HepG2 (cell line): ENCODE data around the gene EFEMP2. TPM values are rescaled to one million over a fixed set of nuclear protein-coding genes. Genes with fewer than 3 reads are reported as not detected.

ENCODE experiments used
- ATAC-seq: fragments of 200-7000 bp; cut with Tn5 transposase; 3 replicates; pipeline ENCODE4 v1.9.1; 2020; ENCODE audit warnings: mild to moderate bottlenecking, moderate library complexity
- BruUV-seq: library from RNA; stranded (reverse); fragments of 400-500 nt; replicated peaks from 2 replicates; lab custom pipeline; 2021; lab: Mats Ljungman, UMichigan
- CTCF ChIA-PET: fragments of 300-600 bp; formaldehyde crosslinking; extraction: SDS; loops from one replicate; lab custom pipeline; 2021; ENCODE audit warnings: low total read pairs, inconsistent platforms, low intra/inter-chr PET ratio; lab: Yijun Ruan, JAX
- POLR2A ChIA-PET: fragments of 350-600 bp; sonication (Branson Sonifier 250); formaldehyde crosslinking; loops from one replicate; lab custom pipeline; 2020; ENCODE audit warnings: antibody characterized with exemption, inconsistent platforms; lab: Yijun Ruan, JAX
- DNase-seq: peaks from one replicate; pipeline ENCODE4 v3.0.0-alpha.2; 2015; ENCODE audit warnings: low spot score
- FAIRE-seq: peaks from 3 replicates; lab custom pipeline; 2011; peaks lifted over from hg19 to GRCh38; lab: Jason Lieb, UNC
- H2AFZ ChIP-seq: one replicate; pipeline ENCODE4 v1.6.1; 2011; ENCODE audit warnings: low read length, inconsistent platforms
- H3K27ac ChIP-seq: fragments of 300-600 bp; 3 replicates; pipeline ENCODE4 v1.8.0; 2011; ENCODE audit warnings: mixed run types, mild to moderate bottlenecking, mixed read lengths, low read length, inconsistent platforms; ENCODE audit not compliant: insufficient read depth; ENCODE audit errors: extremely low read length
- H3K27me3 ChIP-seq, 2 experiments: fragments of 200-600 bp in 1 of 2; 2 replicates in 1 of 2; 3 replicates in 1 of 2; pipeline versions ENCODE4 v1.6.0 to v1.8.0; 2011; ENCODE audit warnings: low read length in 2 of 2, mild to moderate bottlenecking in 2 of 2, moderate library complexity in 2 of 2, inconsistent platforms in 1 of 2; ENCODE audit not compliant: insufficient read depth in 2 of 2, control insufficient read depth in 1 of 2
- H3K36me3 ChIP-seq, 2 experiments: fragments of 200-600 bp in 1 of 2; replicated peaks in 1 of 2; 2 replicates in 1 of 2; 3 replicates in 1 of 2; pipeline versions ENCODE4 v1.5.1 to v1.8.0; 2011; ENCODE audit warnings: low read length in 2 of 2, inconsistent platforms in 1 of 2; ENCODE audit not compliant: insufficient read depth in 2 of 2, control insufficient read depth in 1 of 2
- H3K4me1 ChIP-seq: 2 replicates; pipeline ENCODE4 v1.5.1; 2012; ENCODE audit warnings: low read length, inconsistent platforms; ENCODE audit not compliant: insufficient read depth
- H3K4me2 ChIP-seq: 2 replicates; pipeline ENCODE4 v1.6.0; 2011; ENCODE audit warnings: low read depth, low read length, inconsistent platforms
- H3K4me3 ChIP-seq, 3 experiments: fragments of 200-600 bp in 1 of 3; sonication (generic), shearing (Covaris generic) in 1 of 3; replicated peaks in 1 of 3; 2 replicates each; pipeline ENCODE4 v1.5.1; 2011 to 2016; ENCODE audit warnings: low read length in 3 of 3, inconsistent platforms in 2 of 3, low read depth in 2 of 3, mild to moderate bottlenecking in 2 of 3, control low read depth in 1 of 3, mixed read lengths in 1 of 3; ENCODE audit not compliant: insufficient read depth in 1 of 3
- H3K79me2 ChIP-seq: one replicate; pipeline ENCODE4 v1.6.1; 2011; ENCODE audit warnings: low read length, inconsistent platforms; ENCODE audit not compliant: insufficient read depth
- H3K9ac ChIP-seq: 2 replicates; pipeline ENCODE4 v1.6.0; 2011; ENCODE audit warnings: mild to moderate bottlenecking, low read depth, low read length, inconsistent platforms; ENCODE audit not compliant: insufficient read depth
- H3K9me3 ChIP-seq: 2 replicates; pipeline ENCODE4 v1.5.1; 2012; ENCODE audit warnings: mild to moderate bottlenecking, low read length
- H4K20me1 ChIP-seq: 2 replicates; pipeline ENCODE4 v1.6.0; 2011; ENCODE audit warnings: inconsistent platforms, mild to moderate bottlenecking, low read length, moderate library complexity; ENCODE audit not compliant: insufficient read depth
- BHLHE40 ChIP-seq: IDR thresholded peaks from 2 replicates; pipeline ENCODE4 v1.6.1; 2011; ENCODE audit warnings: low read length, improper control_type of control experiment
- ELF3 ChIP-seq: IDR thresholded peaks from 2 replicates; pipeline ENCODE4 v1.6.1; 2016; ENCODE audit warnings: missing genetic modification reagents, missing compliant biosample characterization
- EP300 ChIP-seq, 3 experiments: sonication (generic) in 1 of 3; formaldehyde crosslinking in 1 of 3; IDR thresholded peaks; 2 replicates each; pipeline versions ENCODE4 v1.5.1 to v1.6.1; 2011 to 2020; ENCODE audit warnings: low read depth in 2 of 3, low read length in 2 of 3, borderline replicate concordance in 1 of 3, improper control_type of control experiment in 1 of 3, mild to moderate bottlenecking in 1 of 3, missing genetic modification reagents in 1 of 3, moderate library complexity in 1 of 3
- HNRNPH1 ChIP-seq: fragments of 200-400 bp; formaldehyde crosslinking; optimal IDR thresholded peaks from 2 replicates; pipeline ENCODE3; 2017; ENCODE audit warnings: mild to moderate bottlenecking, low read depth, low read length
- KDM3A ChIP-seq: IDR thresholded peaks from 2 replicates; pipeline ENCODE4 v1.6.1; 2018; ENCODE audit warnings: low read depth, missing compliant biosample characterization
- MXD4 ChIP-seq: IDR thresholded peaks from 2 replicates; pipeline ENCODE4 v1.6.1; 2016; ENCODE audit warnings: mild to moderate bottlenecking, missing biosample characterization, missing genetic modification reagents
- PRMT3 ChIP-seq: sonication (generic); formaldehyde crosslinking; IDR thresholded peaks from 2 replicates; pipeline ENCODE4 v1.8.1; 2022; ENCODE audit warnings: low read depth, mild to moderate bottlenecking, moderate library complexity, missing genetic modification reagents, borderline replicate concordance
- RBFOX2 ChIP-seq: fragments of 200-400 bp; formaldehyde crosslinking; IDR thresholded peaks from 2 replicates; pipeline ENCODE4 v1.6.1; 2017; ENCODE audit warnings: low read depth, mild to moderate bottlenecking, low read length
- THYN1 ChIP-seq: sonication (generic); formaldehyde crosslinking; IDR thresholded peaks from 2 replicates; pipeline ENCODE4 v1.8.1; 2023; ENCODE audit warnings: low read depth, mild to moderate bottlenecking, moderate library complexity, missing genetic modification reagents, borderline replicate concordance
- ZNF432 ChIP-seq: sonication (generic); formaldehyde crosslinking; IDR thresholded peaks from 2 replicates; pipeline ENCODE4 v1.5.0; 2020; ENCODE audit warnings: missing genetic modification reagents, mild to moderate bottlenecking, borderline replicate concordance
- ZNF501 ChIP-seq: sonication (generic); formaldehyde crosslinking; IDR thresholded peaks from 2 replicates; pipeline ENCODE4 v1.5.1; 2020; ENCODE audit warnings: mild to moderate bottlenecking, moderate library complexity, missing genetic modification reagents
- whole genome bisulfite sequencing: methylation state at CpG from one replicate; pipeline ENCODE4 v1.1.6; 2017; ENCODE audit warnings: low lambda C conversion rate; 5-methylcytosine and 5-hydroxymethylcytosine counted together
- in situ Hi-C: cut with HindIII; loops from 2 replicates; pipeline ENCODE4 v1.10.0; 2017; ENCODE audit warnings: low pct_unique_long_range_greater_than_20kb; ENCODE audit not compliant: extremely low pct_ligation_motif_present
- intact Hi-C: fragments of 100-400 bp; cut with micrococcal nuclease; formaldehyde crosslinking; loops from one replicate; pipeline ENCODE4 v1.10.0; 2022; ENCODE audit not compliant: unreplicated experiment
- polyA plus RNA-seq, 8 experiments: library from polyadenylated mRNA; depleted of rRNA in 3 of 8; stranded (reverse) in 7 of 8; unstranded in 1 of 8; fragments of >200 nt; fragmentation: Illumina TruSeq in 4 of 8; extraction: Trizol in 4 of 8; gene quantifications; 2 replicates each; pipeline versions ENCODE4 v1.2.1 to v1.2.3, GENCODE V29; 2011 to 2016; ENCODE audit warnings: low read depth in 4 of 8, missing spikeins in 1 of 8, mixed read lengths in 1 of 8; ENCODE audit not compliant: insufficient read depth in 1 of 8
- total RNA-seq, 5 experiments: library from RNA; depleted of rRNA; stranded (reverse); fragments of >200 nt; fragmentation: Illumina TruSeq; extraction: Trizol; gene quantifications; 2 replicates each; pipeline ENCODE4 v1.2.3, GENCODE V29; 2016; ENCODE audit warnings: low read depth in 1 of 5
- TF ChIP-seq, protein P1 (sequence below): sonication (generic); formaldehyde crosslinking; IDR thresholded peaks from 2 replicates; pipeline ENCODE4 v1.8.0; 2022; ENCODE audit warnings: mild to moderate bottlenecking, missing genetic modification reagents, moderate library complexity
- TF ChIP-seq, protein P2 (sequence below): sonication (generic); formaldehyde crosslinking; IDR thresholded peaks from one replicate; pipeline ENCODE4 v1.5.1; 2020; ENCODE audit warnings: mild to moderate bottlenecking, missing genetic modification reagents; ENCODE audit errors: not compliant biosample characterization
- TF ChIP-seq, protein P3 (sequence below): sonication (generic); formaldehyde crosslinking; IDR thresholded peaks from 2 replicates; pipeline ENCODE4 v1.4.0; 2020; ENCODE audit warnings: mild to moderate bottlenecking, missing genetic modification reagents
- TF ChIP-seq, protein P4 (sequence below): sonication (generic); IDR thresholded peaks from 2 replicates; pipeline ENCODE4 v1.6.1; 2016; ENCODE audit warnings: low read depth, borderline replicate concordance

EFEMP2 gene
- total and polyA plus RNA-seq, 2 of the 13 experiments (the other 11 are each of a cell fraction or from before 2014, with no cell fraction given) = 7.4 to 29.7 TPM

DNA sequence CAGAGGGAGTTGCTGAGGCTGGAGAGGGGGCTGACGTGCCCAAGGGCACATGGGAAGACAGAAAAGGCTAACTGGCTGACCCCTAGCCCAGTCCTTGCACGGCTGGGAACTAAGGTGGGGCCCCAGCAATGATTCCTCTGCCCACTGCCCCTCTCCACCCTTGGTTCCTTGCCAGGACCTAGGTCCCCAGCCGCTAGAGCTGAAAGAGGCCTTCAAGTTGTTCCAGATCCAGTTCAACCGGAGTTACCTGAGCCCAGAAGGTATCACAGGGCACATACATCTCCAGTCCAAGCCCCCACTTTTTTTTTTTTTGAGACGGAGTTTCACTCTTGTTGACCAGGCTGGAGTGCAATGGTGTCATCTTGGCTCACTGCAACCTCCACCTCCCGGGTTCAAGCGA is 7.4 kb upstream of the EFEMP2 start:
- in situ Hi-C loops = loop anchor here (5.0 kb wide), 1 partner anchor 107 kb away; no protein-coding TSS in a partner anchor
- H3K79me2 ChIP-seq = no peaks in the 10 kb centered on the region
- DNase-seq (no peak), ATAC-seq (no peak), FAIRE-seq (no peak)
- no peak overlapping the region for H2AFZ ChIP-seq
- no TSS peak for BruUV-seq
- no peak overlapping the region for H3K4me3 ChIP-seq
- WGBS = 79% methylated on average over 5 of the region's 7 CpGs
- intact Hi-C loops = no loop called here
- peaks cover 4 to 13% of the 10 kb centered on the region in 2 experiments; a peak in 3 of 5 replicates for H3K36me3 ChIP-seq
- no peaks in the 10 kb centered on the region for H3K27me3 ChIP-seq
- H4K20me1 ChIP-seq = no peaks in the 10 kb centered on the region
- CTCF ChIA-PET = no interaction called here
- no peaks in the 10 kb centered on the region for H3K9me3 ChIP-seq
- H3K27ac ChIP-seq = no peak overlapping the region
- H3K4me1 ChIP-seq = peaks cover 24% of the 10 kb centered on the region
- no peak overlapping the region for H3K9ac ChIP-seq
- H3K4me2 ChIP-seq = no peak overlapping the region
- POLR2A ChIA-PET = no interaction called here
- TF ChIP-seq, protein P1, sequence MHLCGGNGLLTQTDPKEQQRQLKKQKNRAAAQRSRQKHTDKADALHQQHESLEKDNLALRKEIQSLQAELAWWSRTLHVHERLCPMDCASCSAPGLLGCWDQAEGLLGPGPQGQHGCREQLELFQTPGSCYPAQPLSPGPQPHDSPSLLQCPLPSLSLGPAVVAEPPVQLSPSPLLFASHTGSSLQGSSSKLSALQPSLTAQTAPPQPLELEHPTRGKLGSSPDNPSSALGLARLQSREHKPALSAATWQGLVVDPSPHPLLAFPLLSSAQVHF (CRISPR knock-in tag) = no peak
- TF ChIP-seq, protein P2, sequence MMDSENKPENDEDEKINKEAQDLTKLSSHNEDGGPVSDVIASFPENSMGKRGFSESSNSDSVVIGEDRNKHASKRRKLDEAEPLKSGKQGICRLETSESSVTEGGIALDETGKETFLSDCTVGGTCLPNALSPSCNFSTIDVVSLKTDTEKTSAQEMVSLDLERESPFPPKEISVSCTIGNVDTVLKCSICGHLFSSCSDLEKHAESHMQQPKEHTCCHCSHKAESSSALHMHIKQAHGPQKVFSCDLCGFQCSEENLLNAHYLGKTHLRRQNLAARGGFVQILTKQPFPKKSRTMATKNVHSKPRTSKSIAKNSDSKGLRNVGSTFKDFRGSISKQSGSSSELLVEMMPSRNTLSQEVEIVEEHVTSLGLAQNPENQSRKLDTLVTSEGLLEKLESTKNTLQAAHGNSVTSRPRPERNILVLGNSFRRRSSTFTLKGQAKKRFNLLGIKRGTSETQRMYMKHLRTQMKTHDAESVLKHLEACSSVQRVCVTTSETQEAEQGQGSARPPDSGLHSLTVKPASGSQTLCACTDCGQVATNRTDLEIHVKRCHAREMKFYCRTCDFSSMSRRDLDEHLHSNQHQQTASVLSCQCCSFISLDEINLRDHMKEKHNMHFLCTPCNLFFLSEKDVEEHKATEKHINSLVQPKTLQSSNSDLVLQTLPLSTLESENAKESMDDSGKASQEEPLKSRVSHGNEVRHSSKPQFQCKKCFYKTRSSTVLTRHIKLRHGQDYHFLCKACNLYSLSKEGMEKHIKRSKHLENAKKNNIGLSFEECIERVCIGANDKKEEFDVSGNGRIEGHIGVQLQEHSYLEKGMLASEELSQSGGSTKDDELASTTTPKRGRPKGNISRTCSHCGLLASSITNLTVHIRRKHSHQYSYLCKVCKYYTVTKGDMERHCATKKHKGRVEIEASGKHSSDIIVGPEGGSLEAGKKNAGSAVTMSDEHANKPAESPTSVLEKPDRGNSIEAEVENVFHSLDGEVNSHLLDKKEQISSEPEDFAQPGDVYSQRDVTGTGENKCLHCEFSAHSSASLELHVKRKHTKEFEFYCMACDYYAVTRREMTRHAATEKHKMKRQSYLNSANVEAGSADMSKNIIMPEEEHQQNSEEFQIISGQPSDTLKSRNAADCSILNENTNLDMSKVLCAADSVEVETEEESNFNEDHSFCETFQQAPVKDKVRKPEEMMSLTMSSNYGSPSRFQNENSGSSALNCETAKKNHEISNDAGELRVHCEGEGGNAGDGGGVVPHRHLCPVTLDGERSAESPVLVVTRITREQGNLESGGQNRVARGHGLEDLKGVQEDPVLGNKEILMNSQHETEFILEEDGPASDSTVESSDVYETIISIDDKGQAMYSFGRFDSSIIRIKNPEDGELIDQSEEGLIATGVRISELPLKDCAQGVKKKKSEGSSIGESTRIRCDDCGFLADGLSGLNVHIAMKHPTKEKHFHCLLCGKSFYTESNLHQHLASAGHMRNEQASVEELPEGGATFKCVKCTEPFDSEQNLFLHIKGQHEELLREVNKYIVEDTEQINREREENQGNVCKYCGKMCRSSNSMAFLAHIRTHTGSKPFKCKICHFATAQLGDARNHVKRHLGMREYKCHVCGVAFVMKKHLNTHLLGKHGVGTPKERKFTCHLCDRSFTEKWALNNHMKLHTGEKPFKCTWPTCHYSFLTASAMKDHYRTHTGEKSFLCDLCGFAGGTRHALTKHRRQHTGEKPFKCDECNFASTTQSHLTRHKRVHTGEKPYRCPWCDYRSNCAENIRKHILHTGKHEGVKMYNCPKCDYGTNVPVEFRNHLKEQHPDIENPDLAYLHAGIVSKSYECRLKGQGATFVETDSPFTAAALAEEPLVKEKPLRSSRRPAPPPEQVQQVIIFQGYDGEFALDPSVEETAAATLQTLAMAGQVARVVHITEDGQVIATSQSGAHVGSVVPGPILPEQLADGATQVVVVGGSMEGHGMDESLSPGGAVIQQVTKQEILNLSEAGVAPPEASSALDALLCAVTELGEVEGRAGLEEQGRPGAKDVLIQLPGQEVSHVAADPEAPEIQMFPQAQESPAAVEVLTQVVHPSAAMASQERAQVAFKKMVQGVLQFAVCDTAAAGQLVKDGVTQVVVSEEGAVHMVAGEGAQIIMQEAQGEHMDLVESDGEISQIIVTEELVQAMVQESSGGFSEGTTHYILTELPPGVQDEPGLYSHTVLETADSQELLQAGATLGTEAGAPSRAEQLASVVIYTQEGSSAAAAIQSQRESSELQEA (CRISPR knock-in tag) = no peak
- TF ChIP-seq HNRNPH1 (no peak), KDM3A (no peak), RBFOX2 (no peak), PRMT3 (no peak), BHLHE40 (no peak), ZNF501 (CRISPR knock-in tag) (no peak), ZNF432 (CRISPR knock-in tag) (no peak), ELF3 (CRISPR knock-in tag) (no peak), MXD4 (no peak), THYN1 (CRISPR knock-in tag) (no peak), EP300 (IDR thresholded peaks at IDR 0.05; ENCODE audit: low read depth in 2 of 2, low read length in 2 of 2) (no peak), EP300 (CRISPR knock-in tag; IDR thresholded peaks at IDR 0.05; ENCODE audit: borderline replicate concordance) (no peak)
- TF ChIP-seq, protein P3, sequence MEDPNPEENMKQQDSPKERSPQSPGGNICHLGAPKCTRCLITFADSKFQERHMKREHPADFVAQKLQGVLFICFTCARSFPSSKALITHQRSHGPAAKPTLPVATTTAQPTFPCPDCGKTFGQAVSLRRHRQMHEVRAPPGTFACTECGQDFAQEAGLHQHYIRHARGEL (CRISPR knock-in tag) = no peak
- TF ChIP-seq, protein P4, sequence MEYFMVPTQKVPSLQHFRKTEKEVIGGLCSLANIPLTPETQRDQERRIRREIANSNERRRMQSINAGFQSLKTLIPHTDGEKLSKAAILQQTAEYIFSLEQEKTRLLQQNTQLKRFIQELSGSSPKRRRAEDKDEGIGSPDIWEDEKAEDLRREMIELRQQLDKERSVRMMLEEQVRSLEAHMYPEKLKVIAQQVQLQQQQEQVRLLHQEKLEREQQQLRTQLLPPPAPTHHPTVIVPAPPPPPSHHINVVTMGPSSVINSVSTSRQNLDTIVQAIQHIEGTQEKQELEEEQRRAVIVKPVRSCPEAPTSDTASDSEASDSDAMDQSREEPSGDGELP = no peak
